Measurements from ENCODE around the gene TYW3.

DNA sequence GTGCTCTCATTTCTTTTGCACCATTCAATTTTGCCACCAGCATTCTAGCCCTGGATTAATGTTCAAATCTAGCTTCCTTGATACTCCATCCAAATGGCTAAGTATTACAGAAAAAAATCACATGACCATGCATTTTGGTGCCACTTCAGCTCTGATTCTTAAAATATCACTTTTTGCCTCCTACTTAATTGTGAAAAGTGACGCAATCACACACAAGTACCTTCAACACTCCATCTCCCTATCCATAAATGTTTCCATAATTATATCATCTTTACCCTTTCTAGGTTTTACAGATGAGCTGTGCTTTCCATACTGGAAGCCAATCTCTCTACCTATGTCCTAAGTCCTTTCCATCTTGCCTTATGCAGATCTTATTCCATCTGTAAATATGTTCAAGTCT lies 16.1 kb upstream of the TYW3 start:
- TF ChIP-seq EGR2 (tag by site-specific recombination; IDR thresholded peaks at IDR 0.05; ENCODE audit: low read depth) = no peak
- TF ChIP-seq, protein P1, sequence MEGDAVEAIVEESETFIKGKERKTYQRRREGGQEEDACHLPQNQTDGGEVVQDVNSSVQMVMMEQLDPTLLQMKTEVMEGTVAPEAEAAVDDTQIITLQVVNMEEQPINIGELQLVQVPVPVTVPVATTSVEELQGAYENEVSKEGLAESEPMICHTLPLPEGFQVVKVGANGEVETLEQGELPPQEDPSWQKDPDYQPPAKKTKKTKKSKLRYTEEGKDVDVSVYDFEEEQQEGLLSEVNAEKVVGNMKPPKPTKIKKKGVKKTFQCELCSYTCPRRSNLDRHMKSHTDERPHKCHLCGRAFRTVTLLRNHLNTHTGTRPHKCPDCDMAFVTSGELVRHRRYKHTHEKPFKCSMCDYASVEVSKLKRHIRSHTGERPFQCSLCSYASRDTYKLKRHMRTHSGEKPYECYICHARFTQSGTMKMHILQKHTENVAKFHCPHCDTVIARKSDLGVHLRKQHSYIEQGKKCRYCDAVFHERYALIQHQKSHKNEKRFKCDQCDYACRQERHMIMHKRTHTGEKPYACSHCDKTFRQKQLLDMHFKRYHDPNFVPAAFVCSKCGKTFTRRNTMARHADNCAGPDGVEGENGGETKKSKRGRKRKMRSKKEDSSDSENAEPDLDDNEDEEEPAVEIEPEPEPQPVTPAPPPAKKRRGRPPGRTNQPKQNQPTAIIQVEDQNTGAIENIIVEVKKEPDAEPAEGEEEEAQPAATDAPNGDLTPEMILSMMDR (tag by site-specific recombination; IDR thresholded peaks at IDR 0.05) = no peak
